LNCaP clone FGC (cell line): ENCODE results near the gene SAMD4A.
A peak's percentile ranks its signal among the peaks of the same experiment; 100 is the strongest.

Source experiments
- DNase-seq: peaks from one replicate; pipeline ENCODE4 v3.0.0-alpha.2; 2011; ENCODE audit warnings: low read depth
- H3K4me3 ChIP-seq: 2 replicates; pipeline ENCODE4 v1.5.1; 2011; ENCODE audit warnings: mild to moderate bottlenecking, low read depth, low read length, control low read depth
- CTCF ChIP-seq: IDR thresholded peaks from 2 replicates; pipeline ENCODE4 v1.5.1; 2012; ENCODE audit warnings: mild to moderate bottlenecking; ENCODE audit not compliant: control insufficient read depth, insufficient read depth; ENCODE audit errors: extremely low read depth

SAMD4A gene

GRCh38 chr14:54643696-54644176 is 76.8 kb downstream of the SAMD4A start:
- H3K4me3 ChIP-seq, result no peak overlapping the region
- no peak for DNase-seq
- TF ChIP-seq CTCF, result no peak

GRCh38 chr14:54645639-54646038 is 78.7 kb downstream of the SAMD4A start:
- no peak overlapping the region for H3K4me3 ChIP-seq
- no peak for TF ChIP-seq CTCF
- DNase-seq, result no peak

GRCh38 chr14:54646626-54647025 is 79.7 kb downstream of the SAMD4A start:
- no peak for TF ChIP-seq CTCF
- no peak overlapping the region for H3K4me3 ChIP-seq

GRCh38 chr14:54647378-54647777 is 80.5 kb downstream of the SAMD4A start:
- peak; percentile 54 for DNase-seq
- no peak overlapping the region for H3K4me3 ChIP-seq
- no peak for TF ChIP-seq CTCF

More at GRCh38 chr14:54646626-54647025, 79.7 kb downstream of the SAMD4A start:
- no peak for DNase-seq

GRCh38 chr14:54649056-54649455 is 82.1 kb downstream of the SAMD4A start:
- DNase-seq, result no peak
- no peak for TF ChIP-seq CTCF
- H3K4me3 ChIP-seq, result no peak overlapping the region

GRCh38 chr14:54650331-54650958 is 83.5 kb downstream of the SAMD4A start:
- H3K4me3 ChIP-seq, result no peak overlapping the region
- no peak for DNase-seq
- TF ChIP-seq CTCF, result no peak

GRCh38 chr14:54650959-54651351 is 84.0 kb downstream of the SAMD4A start:
- TF ChIP-seq CTCF, result no peak
- DNase-seq, result no peak
- no peak overlapping the region for H3K4me3 ChIP-seq
